ENCODE results near the gene MADD.

DNA sequence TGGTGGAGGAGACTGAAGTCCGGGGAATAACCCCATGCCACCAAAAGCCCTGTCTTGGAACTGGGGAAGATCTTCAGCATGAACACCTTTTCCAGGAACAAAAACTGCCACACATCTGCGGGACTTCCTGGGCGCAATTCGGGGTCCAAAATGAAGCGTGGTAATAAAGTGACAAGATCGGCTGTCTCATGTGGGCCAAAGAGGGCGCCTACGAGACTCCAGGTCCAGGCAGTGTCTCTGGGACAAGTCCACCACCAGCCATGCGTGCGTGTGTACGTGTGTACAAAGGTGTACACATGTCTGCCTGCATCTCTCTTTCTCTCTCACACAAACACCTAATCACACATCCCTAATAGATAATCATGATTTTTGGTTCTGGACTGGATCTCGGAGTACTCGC lies 91.5 kb downstream of the MADD start:
- TF ChIP-seq POLR2A (IDR thresholded peaks at IDR 0.05; ENCODE audit: low read depth, low read length) (no peak), POLR2AphosphoS5 (IDR thresholded peaks at IDR 0.05; ENCODE audit: low read depth, low read length) (no peak), TAF1 (IDR thresholded peaks at IDR 0.05; ENCODE audit: borderline replicate concordance, low read depth, low read length) (no peak)
